Measurements from ENCODE around the gene AASDH.

Gene AASDH

DNA sequence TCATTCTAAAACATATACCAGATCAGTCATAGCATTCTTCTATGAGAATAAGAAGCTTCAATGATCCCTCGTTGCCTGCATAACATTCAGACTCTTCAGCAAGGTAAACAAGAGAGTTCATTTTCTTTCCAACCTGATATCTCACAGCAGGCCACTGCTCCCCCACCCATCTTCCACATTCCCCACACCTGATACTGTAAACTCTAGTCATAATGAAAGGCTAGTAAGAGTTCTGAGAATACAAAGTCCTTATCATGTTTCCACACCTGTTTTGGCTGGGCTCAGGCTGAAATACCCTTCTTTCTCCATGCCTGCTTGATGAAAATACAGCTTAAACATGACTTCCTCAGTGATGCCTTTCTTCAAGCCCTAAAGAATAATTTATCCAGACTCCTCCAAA lies 2.3 kb upstream of the AASDH start:
- TF ChIP-seq SP1 (IDR thresholded peaks at IDR 0.05) (no peak), FOXM1 (IDR thresholded peaks at IDR 0.05; ENCODE audit: borderline replicate concordance) (no peak), HDGF (IDR thresholded peaks at IDR 0.05; ENCODE audit: borderline replicate concordance) (no peak), ARNT (IDR thresholded peaks at IDR 0.05) (no peak), NFRKB (IDR thresholded peaks at IDR 0.05) (no peak), SUZ12 (IDR thresholded peaks at IDR 0.05) (no peak), ZNF384 (IDR thresholded peaks at IDR 0.05) (no peak), ELF4 (IDR thresholded peaks at IDR 0.05) (no peak), FOXK2 (IDR thresholded peaks at IDR 0.05) (no peak), L3MBTL2 (conservative IDR thresholded peaks at IDR 0.05) (no peak), FOXA1 (IDR thresholded peaks at IDR 0.05) (no peak), LEF1 (IDR thresholded peaks at IDR 0.05; ENCODE audit: borderline replicate concordance) (no peak), TARDBP (IDR thresholded peaks at IDR 0.05) (no peak)
- POLR2A ChIA-PET, result interaction anchor here (5.2 kb wide), 1 partner anchor 46 kb away, joined by 113 read pairs; the partner anchor contains the start of genes PAICS and PPAT
- CTCF ChIA-PET, result no interaction called here
- DNase-seq (ENCODE audit: extremely low spot score), result no peak

DNA sequence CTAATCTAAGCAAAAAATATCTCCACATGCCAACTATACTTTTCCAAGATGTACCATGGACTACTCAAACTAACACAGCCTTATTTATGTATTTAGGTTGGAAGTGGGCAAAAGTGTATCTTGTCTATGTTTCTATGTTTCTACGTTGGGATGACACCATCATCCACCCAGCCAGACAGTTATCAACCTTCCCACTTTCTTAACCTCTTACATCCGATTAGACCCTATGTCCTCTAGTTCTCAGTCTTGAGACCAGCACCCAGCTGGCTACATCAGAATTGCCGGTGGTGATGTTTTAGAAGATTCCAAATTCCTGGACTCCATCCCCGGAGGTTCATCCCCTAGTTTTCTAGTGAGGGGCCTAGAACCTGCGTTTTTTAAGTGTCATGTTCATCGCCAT lies 1.0 kb upstream of the AASDH start:
- POLR2A ChIA-PET, result interaction anchor here (5.2 kb wide), 1 partner anchor 47 kb away, joined by 113 read pairs; the partner anchor contains the start of genes PAICS and PPAT
- CTCF ChIA-PET, result interaction anchor here (0.7 kb wide), 2 partner anchors 440 to 542 kb away, joined by 4 to 7 read pairs; no protein-coding TSS in a partner anchor
- no peak for TF ChIP-seq SUZ12 (IDR thresholded peaks at IDR 0.05)
- no peak for TF ChIP-seq BHLHE40 (IDR thresholded peaks at IDR 0.05; ENCODE audit: borderline replicate concordance)
- no peak for TF ChIP-seq NFRKB (IDR thresholded peaks at IDR 0.05)
- TF ChIP-seq CTBP1 (IDR thresholded peaks at IDR 0.05; ENCODE audit: borderline replicate concordance), result no peak
- TF ChIP-seq ELF4 (IDR thresholded peaks at IDR 0.05), result no peak
- TF ChIP-seq ARNT (IDR thresholded peaks at IDR 0.05), result no peak
- no peak for TF ChIP-seq L3MBTL2 (conservative IDR thresholded peaks at IDR 0.05)
- TF ChIP-seq FOXA1 (IDR thresholded peaks at IDR 0.05), result no peak
- TF ChIP-seq FOXM1 (IDR thresholded peaks at IDR 0.05; ENCODE audit: borderline replicate concordance), result no peak
- TF ChIP-seq HDGF (IDR thresholded peaks at IDR 0.05; ENCODE audit: borderline replicate concordance), result no peak
- no peak for TF ChIP-seq ZNF384 (IDR thresholded peaks at IDR 0.05)
- TF ChIP-seq SP1 (IDR thresholded peaks at IDR 0.05), result no peak
- no peak for TF ChIP-seq TARDBP (IDR thresholded peaks at IDR 0.05)
- TF ChIP-seq, protein P1, sequence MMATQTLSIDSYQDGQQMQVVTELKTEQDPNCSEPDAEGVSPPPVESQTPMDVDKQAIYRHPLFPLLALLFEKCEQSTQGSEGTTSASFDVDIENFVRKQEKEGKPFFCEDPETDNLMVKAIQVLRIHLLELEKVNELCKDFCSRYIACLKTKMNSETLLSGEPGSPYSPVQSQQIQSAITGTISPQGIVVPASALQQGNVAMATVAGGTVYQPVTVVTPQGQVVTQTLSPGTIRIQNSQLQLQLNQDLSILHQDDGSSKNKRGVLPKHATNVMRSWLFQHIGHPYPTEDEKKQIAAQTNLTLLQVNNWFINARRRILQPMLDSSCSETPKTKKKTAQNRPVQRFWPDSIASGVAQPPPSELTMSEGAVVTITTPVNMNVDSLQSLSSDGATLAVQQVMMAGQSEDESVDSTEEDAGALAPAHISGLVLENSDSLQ (IDR thresholded peaks at IDR 0.05), result no peak
- TF ChIP-seq LEF1 (IDR thresholded peaks at IDR 0.05; ENCODE audit: borderline replicate concordance), result no peak
- no peak for TF ChIP-seq FOXK2 (IDR thresholded peaks at IDR 0.05)
- no peak for DNase-seq (ENCODE audit: extremely low spot score)

DNA sequence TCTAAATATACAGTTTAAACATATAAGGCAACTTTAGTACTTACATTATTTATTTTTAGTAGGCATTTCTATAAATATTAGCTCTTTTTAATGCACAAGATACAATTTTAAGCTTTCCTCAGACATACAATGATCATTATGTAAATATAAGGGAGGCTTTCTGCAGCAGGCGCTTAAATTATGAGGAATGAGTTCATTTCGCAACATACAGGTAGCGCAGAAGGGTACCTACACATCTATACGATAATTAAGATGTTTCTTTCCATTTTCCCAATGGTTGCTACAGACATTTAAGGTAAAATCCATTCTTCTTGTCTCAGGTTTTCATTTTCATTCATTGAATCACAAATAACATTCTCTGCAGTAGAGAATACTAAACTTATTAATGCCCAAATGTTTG lies 1.2 kb downstream of the AASDH start:
- TF ChIP-seq L3MBTL2 (conservative IDR thresholded peaks at IDR 0.05), result no peak
- TF ChIP-seq CTBP1 (IDR thresholded peaks at IDR 0.05; ENCODE audit: borderline replicate concordance), result no peak
- no peak for TF ChIP-seq SUZ12 (IDR thresholded peaks at IDR 0.05)
- TF ChIP-seq BHLHE40 (IDR thresholded peaks at IDR 0.05; ENCODE audit: borderline replicate concordance), result no peak
- TF ChIP-seq HDGF (IDR thresholded peaks at IDR 0.05; ENCODE audit: borderline replicate concordance), result no peak
- no peak for TF ChIP-seq ELF4 (IDR thresholded peaks at IDR 0.05)
- TF ChIP-seq ZNF384 (IDR thresholded peaks at IDR 0.05), result no peak
- ChIA-PET POLR2A (interaction anchor here (0.9 to 5.2 kb wide), 3 partner anchors 49 to 437 kb away, joined by 3 to 113 read pairs (median 5); partner anchors contain the start of genes CEP135, PAICS and PPAT), CTCF (interaction anchor here (1.5 kb wide), 1 partner anchor 142 kb away, joined by 4 read pairs; no protein-coding TSS in a partner anchor)
- no peak for DNase-seq (ENCODE audit: extremely low spot score)

DNA sequence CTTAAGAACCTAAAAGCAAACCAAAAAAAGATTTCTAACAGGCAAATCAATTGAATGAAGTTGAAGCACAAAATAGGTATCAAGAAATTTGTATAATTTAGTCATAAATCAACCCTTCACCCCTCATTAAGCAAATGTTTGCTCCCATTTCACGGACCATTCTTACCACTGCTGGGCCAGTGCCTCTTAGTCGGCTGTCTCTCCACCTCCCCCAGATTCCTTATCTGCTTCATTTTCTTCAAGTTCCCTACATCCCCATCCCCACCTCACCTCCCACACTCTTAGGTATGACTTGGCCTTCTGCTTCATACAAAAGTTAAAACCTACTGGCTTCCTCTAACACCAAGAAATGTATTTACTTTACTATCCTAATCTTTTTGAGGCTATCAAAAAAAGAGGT lies 11.8 kb downstream of the AASDH start:
- no peak for DNase-seq (ENCODE audit: extremely low spot score)
- CTCF ChIA-PET, result no interaction called here
- TF ChIP-seq FOXM1 (IDR thresholded peaks at IDR 0.05; ENCODE audit: borderline replicate concordance) (no peak), SUZ12 (IDR thresholded peaks at IDR 0.05) (no peak), ARNT (IDR thresholded peaks at IDR 0.05) (no peak), NFRKB (IDR thresholded peaks at IDR 0.05) (no peak), CTBP1 (IDR thresholded peaks at IDR 0.05; ENCODE audit: borderline replicate concordance) (no peak), BHLHE40 (IDR thresholded peaks at IDR 0.05; ENCODE audit: borderline replicate concordance) (no peak), TARDBP (IDR thresholded peaks at IDR 0.05) (no peak), LEF1 (IDR thresholded peaks at IDR 0.05; ENCODE audit: borderline replicate concordance) (no peak), ZNF384 (IDR thresholded peaks at IDR 0.05) (no peak), SP1 (IDR thresholded peaks at IDR 0.05) (no peak), L3MBTL2 (conservative IDR thresholded peaks at IDR 0.05) (no peak)
- TF ChIP-seq, protein P1 (IDR thresholded peaks at IDR 0.05), result no peak
- POLR2A ChIA-PET, result interaction anchor here (1.4 kb wide), 1 partner anchor 12 kb away, joined by 6 read pairs; the partner anchor contains the start of gene AASDH

DNA sequence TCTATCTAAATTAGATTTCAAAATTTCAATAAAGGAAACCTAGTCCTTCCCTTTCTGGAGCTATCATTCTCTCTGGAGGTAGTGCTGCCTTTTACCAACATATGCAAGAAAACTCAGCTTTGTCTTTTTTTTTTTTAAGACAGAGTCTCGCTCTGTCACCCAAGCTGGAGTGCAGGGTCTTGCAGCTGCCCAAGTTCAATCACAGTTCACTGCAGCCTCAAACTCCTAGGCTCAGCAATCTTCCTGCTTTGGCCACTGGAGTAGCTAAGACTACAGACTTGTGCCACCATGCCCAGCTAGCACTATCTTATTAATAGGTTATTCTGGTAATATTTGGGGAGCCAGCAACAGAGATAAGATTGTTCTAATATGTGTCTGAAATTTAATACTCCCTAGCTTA lies 12.3 kb downstream of the AASDH start:
- no peak for DNase-seq (ENCODE audit: extremely low spot score)
- no peak for TF ChIP-seq L3MBTL2 (conservative IDR thresholded peaks at IDR 0.05)
- POLR2A ChIA-PET, result interaction anchor here (1.4 kb wide), 1 partner anchor 12 kb away, joined by 6 read pairs; the partner anchor contains the start of gene AASDH
- CTCF ChIA-PET, result interaction anchor here (0.6 kb wide), 1 partner anchor 28 kb away, joined by 3 read pairs; no protein-coding TSS in a partner anchor

DNA sequence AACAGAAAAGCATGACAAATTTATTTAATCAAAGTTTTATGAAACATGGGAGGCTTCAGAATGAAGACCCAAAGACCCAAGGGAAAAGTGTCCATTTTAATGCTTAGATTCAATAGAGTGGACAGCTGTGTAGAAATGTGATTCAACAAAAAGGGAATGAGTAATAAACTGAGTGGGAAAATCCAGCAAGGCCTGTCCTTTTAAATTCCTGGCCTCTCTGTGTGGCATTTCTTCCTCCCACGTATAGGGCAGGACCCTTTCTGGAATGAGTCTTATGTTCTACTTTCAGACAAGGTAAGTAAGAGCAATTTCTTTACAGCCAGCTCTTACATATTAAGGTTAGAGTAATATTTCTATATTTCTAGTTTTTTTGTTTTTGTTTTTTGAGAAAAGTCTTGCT lies 14.5 kb downstream of the AASDH start:
- ChIA-PET CTCF (no interaction called here), POLR2A (interaction anchor here (2.6 kb wide), 1 partner anchor 15 kb away, joined by 8 read pairs; the partner anchor contains the start of gene AASDH)
- TF ChIP-seq NFRKB (IDR thresholded peaks at IDR 0.05) (no peak), FOXM1 (IDR thresholded peaks at IDR 0.05; ENCODE audit: borderline replicate concordance) (no peak), SUZ12 (IDR thresholded peaks at IDR 0.05) (no peak), HDGF (IDR thresholded peaks at IDR 0.05; ENCODE audit: borderline replicate concordance) (no peak), ELF4 (IDR thresholded peaks at IDR 0.05) (no peak), ARNT (IDR thresholded peaks at IDR 0.05) (no peak), ZNF384 (IDR thresholded peaks at IDR 0.05) (no peak), SP1 (IDR thresholded peaks at IDR 0.05) (no peak), LEF1 (IDR thresholded peaks at IDR 0.05; ENCODE audit: borderline replicate concordance) (no peak), BHLHE40 (IDR thresholded peaks at IDR 0.05; ENCODE audit: borderline replicate concordance) (no peak), FOXK2 (IDR thresholded peaks at IDR 0.05) (no peak), FOXA1 (IDR thresholded peaks at IDR 0.05) (no peak), TARDBP (IDR thresholded peaks at IDR 0.05) (no peak)
- DNase-seq (ENCODE audit: extremely low spot score), result no peak
